Spleen (tissue), 11 donors: ENCODE measurements around the gene FAM136A. TPM values are rescaled to one million over a fixed set of nuclear protein-coding genes. Genes with fewer than 3 reads are reported as not detected.
A peak's percentile ranks its signal among the peaks of the same experiment; 100 is the strongest.

Source experiments
- DNase-seq: peaks from one replicate; pipeline ENCODE4 v3.0.0-alpha.2; 2020
- H3K27ac ChIP-seq, 8 donors: fragments of 200-600 bp; sonication (generic) in 7 of 8; 1 replicate in 4 of 8; 2 replicates in 4 of 8; pipeline versions ENCODE4 v1.5.0 to v1.8.0; 2016 to 2021; ENCODE audit warnings: inconsistent platforms in 4 of 8, mild to moderate bottlenecking in 4 of 8, moderate library complexity in 1 of 8
- H3K27me3 ChIP-seq, 7 donors: fragments of 200-600 bp; sonication (generic) in 6 of 7; replicated peaks in 1 of 7; 1 replicate in 4 of 7; 2 replicates in 3 of 7; pipeline versions ENCODE4 v1.5.0 to v1.8.0; 2016 to 2021; ENCODE audit warnings: inconsistent platforms in 3 of 7, mild to moderate bottlenecking in 1 of 7
- H3K36me3 ChIP-seq, 6 donors: fragments of 200-600 bp; sonication (generic) in 5 of 6; 1 replicate in 4 of 6; 2 replicates in 2 of 6; pipeline versions ENCODE4 v1.5.0 to v1.8.0; 2016 to 2021; ENCODE audit warnings: inconsistent platforms in 2 of 6
- H3K4me1 ChIP-seq, 6 donors: fragments of 200-600 bp; sonication (generic) in 5 of 6; 1 replicate in 3 of 6; 2 replicates in 3 of 6; pipeline versions ENCODE4 v1.5.0 to v1.8.0; 2016 to 2021; ENCODE audit warnings: inconsistent platforms in 3 of 6
- H3K4me3 ChIP-seq, 8 donors: fragments of 200-600 bp; sonication (generic) in 7 of 8; 1 replicate in 4 of 8; 2 replicates in 4 of 8; pipeline versions ENCODE4 v1.5.0 to v1.8.0; 2016 to 2021; ENCODE audit warnings: inconsistent platforms in 4 of 8, mild to moderate bottlenecking in 4 of 8, moderate library complexity in 2 of 8
- H3K9me3 ChIP-seq, 8 donors: fragments of 200-600 bp; sonication (generic) in 7 of 8; 1 replicate in 4 of 8; 2 replicates in 4 of 8; pipeline versions ENCODE4 v1.5.0 to v1.8.0; 2016 to 2021; ENCODE audit warnings: inconsistent platforms in 4 of 8
- CTCF ChIP-seq, 11 experiments: fragments of 200-600 bp in 7 of 11; fragments of 450-650 bp in 4 of 11; sonication (generic) in 4 of 11; IDR thresholded peaks in 8 of 11; conservative IDR thresholded peaks in 3 of 11; 1 replicate in 7 of 11; 2 replicates in 4 of 11; pipeline versions ENCODE4 v1.4.0 to v1.8.0; 2016 to 2021; ENCODE audit warnings: antibody characterized with exemption in 11 of 11, inconsistent platforms in 4 of 11, mild to moderate bottlenecking in 1 of 11
- POLR2A ChIP-seq, 3 donors: fragments of 450-650 bp; IDR thresholded peaks; one replicate each; pipeline ENCODE4 v1.5.1; 2017; ENCODE audit warnings: antibody characterized with exemption in 3 of 3, mild to moderate bottlenecking in 1 of 3
- POLR2AphosphoS5 ChIP-seq, 3 donors: sonication (generic); formaldehyde crosslinking; IDR thresholded peaks; one replicate each; pipeline ENCODE4 v1.5.1; 2017; ENCODE audit warnings: antibody characterized with exemption in 3 of 3
- WGBS, 5 donors: extraction: QIAGEN DNeasy Blood & Tissue Kit in 3 of 5; methylation state at CpG; one replicate each; pipeline versions ENCODE4 v1.1.5 to v1.1.7; 2013 to 2018; 5-methylcytosine and 5-hydroxymethylcytosine counted together
- intact Hi-C: fragments of 100-400 bp; cut with DNase I; formaldehyde crosslinking; loops from one replicate; pipeline ENCODE4 v1.15.0; 2023; ENCODE audit warnings: low total_unique reads
- polyA plus RNA-seq, 3 donors: library from polyadenylated mRNA; stranded (reverse); fragments of 200-250 nt; gene quantifications; one replicate each; pipeline ENCODE4 v1.2.1, GENCODE V29; 2013
- total RNA-seq, 7 donors: library from RNA; depleted of rRNA in 3 of 7; stranded (reverse); fragments of >200 nt in 3 of 7; fragmentation: NEBNext Ultra II Directional in 4 of 7; extraction: Animal tissue kit (Norgen Biotek cat#: 25700) in 4 of 7; gene quantifications; one replicate each; pipeline versions ENCODE4 v1.1.0 to v1.2.1, GENCODE V29; 2016 to 2021
- donor health status: healthy with polysubstance abuse.
- donor health status: DM: no; HTN: no; CAD: no; lungs with moderate emphysema.
- donor health status: DM: no; HTN: no; CAD: no.
- donor health status: Bipolar disorder and iron deficiency.
- donor health status: healthy.
- donor health status: DM: no; HTN: no; CAD: no.
- donor health status: DM: yes; HTN: yes; CAD: no.

Gene FAM136A
- total and polyA plus RNA-seq, 10 donors, result 21.0 to 39.4 (median 27.4) TPM

- H3K9me3 ChIP-seq, result no peaks in the 10 kb centered on the region
- no peak for TF ChIP-seq POLR2AphosphoS5 (IDR thresholded peaks at IDR 0.05)
- no peak for TF ChIP-seq CTCF (IDR thresholded peaks at IDR 0.05 in 8 of 11, conservative IDR thresholded peaks at IDR 0.05 in 3 of 11)
- TF ChIP-seq POLR2A (IDR thresholded peaks at IDR 0.05), result no peak
- H3K4me3 ChIP-seq, result no peak overlapping the region
- WGBS, 5 donors, result 22 to 47% (median 35%) methylated on average over 1 of the region's 1 CpG
- peaks cover 0 to 62% (median 6%) of the 10 kb centered on the region in 7 donors for H3K27me3 ChIP-seq
- H3K36me3 ChIP-seq, result no peaks in the 10 kb centered on the region
- no peak overlapping the region for H3K27ac ChIP-seq
- DNase-seq, result no peak
- intact Hi-C loops, result loop anchor here (5.0 kb wide), 1 partner anchor 273 kb away; no protein-coding TSS in a partner anchor
- peaks cover 0 to 4% (median 0%) of the 10 kb centered on the region in 6 donors for H3K4me1 ChIP-seq
These were observed 42.3 kb upstream of the FAM136A start for GRCh38 chr2:70344195-70344594.

GRCh38 chr2:70341477-70341765, 39.6 kb upstream of the FAM136A start:
- Histone ChIP-seq H3K4me1 (peaks cover 0 to 4% (median 0%) of the 10 kb centered on the region in 6 donors), H3K4me3 (no peak overlapping the region), H3K36me3 (no peaks in the 10 kb centered on the region), H3K9me3 (no peaks in the 10 kb centered on the region), H3K27me3 (peaks cover 0 to 50% (median 5%) of the 10 kb centered on the region in 7 donors), H3K27ac (no peak overlapping the region)
- intact Hi-C loops, result loop anchor here (5.0 kb wide), 1 partner anchor 276 kb away; no protein-coding TSS in a partner anchor
- TF ChIP-seq CTCF (IDR thresholded peaks at IDR 0.05 in 8 of 11, conservative IDR thresholded peaks at IDR 0.05 in 3 of 11), result peak in 1 of 11 experiments; percentile 2
- no peak for TF ChIP-seq POLR2AphosphoS5 (IDR thresholded peaks at IDR 0.05)
- DNase-seq, result no peak

GRCh38 chr2:70340761-70341476, 39.1 kb upstream of the FAM136A start:
- DNase-seq, result no peak
- 10 to 13% (median 11%) methylated on average over 7 of the region's 7 CpGs for WGBS, 5 donors
- intact Hi-C loops, result loop anchor here (5.0 kb wide), 1 partner anchor 276 kb away; no protein-coding TSS in a partner anchor
- TF ChIP-seq CTCF (IDR thresholded peaks at IDR 0.05 in 8 of 11, conservative IDR thresholded peaks at IDR 0.05 in 3 of 11), result peak in 10 of 11 experiments; percentile 44 to 85 (median 74)
- TF ChIP-seq POLR2A (IDR thresholded peaks at IDR 0.05), result no peak
- H3K4me1 ChIP-seq, result peaks cover 0 to 4% (median 0%) of the 10 kb centered on the region in 6 donors
- H3K4me3 ChIP-seq, result no peak overlapping the region
- H3K27me3 ChIP-seq, result peaks cover 0 to 50% (median 5%) of the 10 kb centered on the region in 7 donors
- H3K9me3 ChIP-seq, result no peaks in the 10 kb centered on the region
- H3K27ac ChIP-seq, result no peak overlapping the region
- no peaks in the 10 kb centered on the region for H3K36me3 ChIP-seq

GRCh38 chr2:70340075-70340474, 38.2 kb upstream of the FAM136A start:
- 73 to 86% (median 78%) methylated on average over 4 of the region's 4 CpGs for WGBS, 5 donors

More at GRCh38 chr2:70340075-70340474, 38.2 kb upstream of the FAM136A start:
- DNase-seq, result no peak
- intact Hi-C loops, result loop anchor here (5.0 kb wide), 1 partner anchor 277 kb away; no protein-coding TSS in a partner anchor
- Histone ChIP-seq H3K36me3 (no peaks in the 10 kb centered on the region), H3K4me1 (peaks cover 0 to 4% (median 0%) of the 10 kb centered on the region in 6 donors), H3K4me3 (no peak overlapping the region), H3K9me3 (no peaks in the 10 kb centered on the region), H3K27ac (no peak overlapping the region), H3K27me3 (peaks cover 0 to 46% (median 5%) of the 10 kb centered on the region in 7 donors)
- TF ChIP-seq POLR2AphosphoS5 (IDR thresholded peaks at IDR 0.05) (no peak), CTCF (IDR thresholded peaks at IDR 0.05 in 8 of 11, conservative IDR thresholded peaks at IDR 0.05 in 3 of 11) (no peak), POLR2A (IDR thresholded peaks at IDR 0.05) (no peak)
